ENCODE results near the gene SFRP2.

DNA sequence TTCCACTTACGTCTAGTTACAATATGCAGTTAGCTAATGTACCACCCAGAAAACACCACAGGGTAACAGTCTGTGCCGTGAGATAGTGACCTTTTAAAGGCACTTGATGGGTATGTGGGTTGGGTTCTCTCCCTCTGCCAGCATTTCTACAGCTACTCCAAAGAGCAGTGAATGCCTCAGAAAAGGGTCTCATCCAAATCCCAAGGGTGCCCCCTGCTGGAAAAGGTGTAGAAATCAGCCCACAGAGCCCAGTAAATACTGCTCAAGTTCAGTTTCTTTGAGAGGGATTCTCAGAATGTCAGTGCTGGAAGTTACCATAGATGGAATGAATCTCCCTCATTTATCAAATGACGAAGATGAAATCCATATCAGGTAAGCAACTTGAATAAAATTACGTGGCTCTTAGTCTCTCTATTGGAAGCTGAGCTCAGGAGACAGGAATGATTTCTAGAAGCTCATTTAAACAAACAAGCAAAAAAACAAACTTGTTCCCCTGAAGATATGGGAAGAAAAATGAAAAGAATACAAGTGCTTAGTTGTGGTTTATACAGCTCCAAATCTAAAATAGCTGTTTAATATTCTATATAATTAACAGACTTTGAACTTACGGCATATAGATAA, 38.6 kb downstream of the SFRP2 start:
- TF ChIP-seq, protein P1, sequence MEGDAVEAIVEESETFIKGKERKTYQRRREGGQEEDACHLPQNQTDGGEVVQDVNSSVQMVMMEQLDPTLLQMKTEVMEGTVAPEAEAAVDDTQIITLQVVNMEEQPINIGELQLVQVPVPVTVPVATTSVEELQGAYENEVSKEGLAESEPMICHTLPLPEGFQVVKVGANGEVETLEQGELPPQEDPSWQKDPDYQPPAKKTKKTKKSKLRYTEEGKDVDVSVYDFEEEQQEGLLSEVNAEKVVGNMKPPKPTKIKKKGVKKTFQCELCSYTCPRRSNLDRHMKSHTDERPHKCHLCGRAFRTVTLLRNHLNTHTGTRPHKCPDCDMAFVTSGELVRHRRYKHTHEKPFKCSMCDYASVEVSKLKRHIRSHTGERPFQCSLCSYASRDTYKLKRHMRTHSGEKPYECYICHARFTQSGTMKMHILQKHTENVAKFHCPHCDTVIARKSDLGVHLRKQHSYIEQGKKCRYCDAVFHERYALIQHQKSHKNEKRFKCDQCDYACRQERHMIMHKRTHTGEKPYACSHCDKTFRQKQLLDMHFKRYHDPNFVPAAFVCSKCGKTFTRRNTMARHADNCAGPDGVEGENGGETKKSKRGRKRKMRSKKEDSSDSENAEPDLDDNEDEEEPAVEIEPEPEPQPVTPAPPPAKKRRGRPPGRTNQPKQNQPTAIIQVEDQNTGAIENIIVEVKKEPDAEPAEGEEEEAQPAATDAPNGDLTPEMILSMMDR (IDR thresholded peaks at IDR 0.05), result peak; percentile 87
- no peak for TF ChIP-seq EZH2 (IDR thresholded peaks at IDR 0.05; ENCODE audit: borderline replicate concordance, insufficient read depth, low read depth, low read length, poor library complexity, severe bottlenecking)
